Hippocampal formation (tissue), 2 donors: ENCODE data around the gene OR2A1.
"Not testable (repeated sequence)": the region's sequence is repeated elsewhere in the genome, so short reads cannot be mapped to it uniquely, and the experiment has no call there.

ENCODE experiments used
- DNase-seq, 2 donors: peaks; one replicate each; lab custom pipeline; 2025; lab: John Stamatoyannopoulos, UW

The OR2A1 gene, protein sequence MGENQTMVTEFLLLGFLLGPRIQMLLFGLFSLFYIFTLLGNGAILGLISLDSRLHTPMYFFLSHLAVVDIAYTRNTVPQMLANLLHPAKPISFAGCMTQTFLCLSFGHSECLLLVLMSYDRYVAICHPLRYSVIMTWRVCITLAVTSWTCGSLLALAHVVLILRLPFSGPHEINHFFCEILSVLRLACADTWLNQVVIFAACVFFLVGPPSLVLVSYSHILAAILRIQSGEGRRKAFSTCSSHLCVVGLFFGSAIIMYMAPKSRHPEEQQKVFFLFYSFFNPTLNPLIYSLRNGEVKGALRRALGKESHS

DNA sequence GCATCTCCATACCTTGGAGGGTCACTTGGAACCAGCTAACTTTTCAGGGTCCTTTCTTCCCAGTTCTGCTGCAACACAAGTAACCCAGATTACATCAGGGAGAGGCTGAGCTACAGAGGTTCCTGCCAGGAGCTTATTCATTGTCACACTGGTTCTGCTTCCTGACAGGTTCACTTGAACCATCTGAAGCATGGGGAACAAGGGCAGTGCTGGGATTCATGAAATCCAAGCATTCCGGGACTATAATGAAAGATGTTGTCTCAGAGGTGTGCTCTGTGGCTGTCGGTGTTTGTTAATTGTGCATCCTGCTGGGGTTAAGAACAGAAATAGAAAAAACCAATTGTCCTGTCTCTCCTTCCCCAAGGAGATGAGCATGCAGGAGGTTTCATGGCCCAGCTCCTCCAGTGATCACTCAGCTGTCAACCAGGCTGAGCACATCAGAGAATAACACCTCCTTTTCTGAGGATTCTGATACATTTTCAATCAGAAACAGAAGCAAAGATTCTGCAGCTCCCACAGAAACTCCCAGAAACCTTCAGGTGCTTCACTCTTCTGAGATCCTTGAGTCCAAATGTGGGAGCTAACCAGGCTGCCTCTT lies at the start of gene OR2A1:
Gene OR2A1, plus strand, starts transcription at position 548 of the 598 bp plus-strand sequence. CDS start 5,706 bp downstream, outside the sequence.
- DNase-seq = not testable (repeated sequence)

- DNase-seq = not testable (repeated sequence)
These were observed 47.5 kb upstream of the OR2A1 start, which contains the start of gene OR2A7 for GRCh38 chr7:144264692-144265091. Gene OR2A7, minus strand, starts transcription at chr7:144264792. Its CDS starts 5,164 bp downstream, at chr7:144259628.

DNA sequence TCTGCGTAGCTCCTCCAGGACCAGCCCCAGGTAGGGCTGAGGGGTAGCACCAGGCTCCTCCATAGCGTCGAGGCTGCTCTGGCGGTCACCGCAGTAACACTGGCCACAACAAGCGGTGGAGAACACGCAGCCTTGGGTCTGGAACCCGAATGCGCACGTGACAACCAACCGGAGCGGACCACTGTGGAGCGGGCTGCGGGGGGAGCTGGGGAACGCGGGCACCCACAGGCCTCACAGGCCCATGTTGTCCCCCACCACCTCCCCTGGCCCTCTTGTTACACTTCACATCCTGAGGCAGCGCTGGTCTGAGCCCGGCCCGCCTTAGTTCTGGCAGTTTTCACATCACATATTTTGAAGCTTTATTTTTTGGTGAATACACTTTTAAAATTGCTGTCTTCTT lies 43.0 kb upstream of the OR2A1 start, which contains the start of gene CTAGE8:
Gene CTAGE8, minus strand, starts transcription at position 101 of the 400 bp plus-strand sequence. Its CDS starts 38 bp downstream, at position 63.
- not testable (repeated sequence) for DNase-seq

GRCh38 chr7:144275281-144275680 lies 36.9 kb upstream of the OR2A1 start:
- not testable (repeated sequence) for DNase-seq

- DNase-seq = not testable (repeated sequence)
These were observed 32.2 kb upstream of the OR2A1 start for GRCh38 chr7:144280010-144280409.

DNA sequence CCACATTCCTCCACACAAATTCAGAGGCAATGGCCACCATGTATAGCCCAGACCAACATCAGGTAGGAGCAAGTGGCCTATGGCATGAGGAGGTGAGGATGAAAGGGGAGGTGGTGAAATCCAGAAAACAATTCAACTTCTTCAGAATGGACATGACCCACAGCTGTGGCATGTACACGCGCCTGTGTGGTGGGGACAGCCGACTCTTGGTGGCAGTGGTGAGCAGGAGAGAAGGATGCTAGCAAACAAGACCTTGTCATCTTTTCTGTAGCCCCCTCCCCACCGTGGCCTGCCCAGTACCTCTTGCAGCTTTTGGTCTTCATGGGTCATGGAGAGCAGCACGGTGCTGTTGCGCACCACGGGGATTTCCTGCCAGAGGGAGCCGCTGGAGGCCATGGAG lies 30.2 kb upstream of the OR2A1 start:
- not testable (repeated sequence) for DNase-seq

DNA sequence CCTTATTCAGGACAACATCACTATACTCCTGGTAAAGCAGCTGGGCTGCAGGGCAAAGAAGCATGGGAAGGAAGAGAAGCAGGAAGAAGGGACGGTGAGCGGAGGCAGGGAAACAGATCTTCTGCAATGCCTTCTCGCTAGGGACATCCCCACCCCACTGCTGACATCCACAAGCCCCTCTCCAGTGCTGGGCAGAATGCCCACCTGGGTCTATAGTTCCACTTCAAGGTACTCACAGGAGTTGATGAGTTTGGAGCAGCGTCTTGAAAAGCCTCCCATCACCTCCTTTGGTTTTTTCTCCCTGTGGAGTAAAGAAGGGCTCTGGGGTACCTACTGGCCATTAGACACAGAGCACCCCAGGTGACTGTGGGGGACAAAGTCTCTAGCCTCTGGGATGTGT lies 29.7 kb upstream of the OR2A1 start:
- not testable (repeated sequence) for DNase-seq

DNA sequence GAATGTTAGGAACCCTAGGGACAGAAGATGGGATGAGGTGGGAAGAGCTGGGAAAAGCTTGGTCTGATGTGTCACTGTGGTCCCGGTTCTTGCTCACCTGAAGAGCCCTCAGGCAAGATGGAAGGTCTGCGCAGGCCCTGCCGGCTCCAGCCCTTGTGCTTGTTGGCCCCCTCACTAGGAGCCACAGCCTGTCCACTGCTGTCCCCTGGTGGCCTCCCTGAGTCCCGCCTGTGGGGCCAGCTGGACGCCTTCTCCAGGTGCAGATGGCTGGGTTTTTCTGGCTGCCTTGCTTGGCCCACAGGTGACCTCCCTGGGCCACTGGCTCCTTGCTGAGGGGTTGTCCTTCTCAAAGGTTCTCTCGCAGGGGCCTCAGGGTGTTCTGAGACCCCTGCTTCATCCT lies 28.5 kb upstream of the OR2A1 start:
- not testable (repeated sequence) for DNase-seq

DNA sequence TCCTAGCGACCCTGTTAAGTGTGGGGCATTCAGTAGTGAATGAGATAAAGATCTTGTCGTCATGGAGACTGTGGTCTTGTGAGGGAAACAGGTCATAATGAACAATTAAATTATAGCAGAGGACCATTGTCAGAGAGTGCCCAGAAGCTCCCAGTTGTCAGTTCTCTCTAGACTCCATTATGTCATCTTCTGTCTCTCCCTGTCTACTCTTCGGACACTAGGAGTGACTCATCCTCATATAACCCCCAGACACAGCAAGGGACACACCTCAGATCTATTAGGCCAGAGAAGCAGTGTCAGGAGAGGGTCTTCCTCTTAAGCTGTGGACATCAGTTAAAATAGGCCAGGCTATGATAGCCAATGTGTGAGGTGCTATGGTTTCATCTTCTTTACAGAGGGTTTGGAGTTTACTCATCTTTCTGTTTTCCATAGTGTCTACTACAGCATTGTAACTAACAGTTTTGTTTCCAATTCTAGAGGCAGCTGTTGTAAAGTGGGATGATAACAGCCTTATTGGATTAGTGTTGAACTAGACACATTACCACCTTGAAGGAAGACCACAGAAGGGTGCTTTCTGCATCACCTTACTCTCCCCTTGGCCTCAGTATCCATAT lies 24.9 kb upstream of the OR2A1 start:
- not testable (repeated sequence) for DNase-seq

GRCh38 chr7:144291607-144292006 lies 20.6 kb upstream of the OR2A1 start:
- DNase-seq = not testable (repeated sequence)

DNA sequence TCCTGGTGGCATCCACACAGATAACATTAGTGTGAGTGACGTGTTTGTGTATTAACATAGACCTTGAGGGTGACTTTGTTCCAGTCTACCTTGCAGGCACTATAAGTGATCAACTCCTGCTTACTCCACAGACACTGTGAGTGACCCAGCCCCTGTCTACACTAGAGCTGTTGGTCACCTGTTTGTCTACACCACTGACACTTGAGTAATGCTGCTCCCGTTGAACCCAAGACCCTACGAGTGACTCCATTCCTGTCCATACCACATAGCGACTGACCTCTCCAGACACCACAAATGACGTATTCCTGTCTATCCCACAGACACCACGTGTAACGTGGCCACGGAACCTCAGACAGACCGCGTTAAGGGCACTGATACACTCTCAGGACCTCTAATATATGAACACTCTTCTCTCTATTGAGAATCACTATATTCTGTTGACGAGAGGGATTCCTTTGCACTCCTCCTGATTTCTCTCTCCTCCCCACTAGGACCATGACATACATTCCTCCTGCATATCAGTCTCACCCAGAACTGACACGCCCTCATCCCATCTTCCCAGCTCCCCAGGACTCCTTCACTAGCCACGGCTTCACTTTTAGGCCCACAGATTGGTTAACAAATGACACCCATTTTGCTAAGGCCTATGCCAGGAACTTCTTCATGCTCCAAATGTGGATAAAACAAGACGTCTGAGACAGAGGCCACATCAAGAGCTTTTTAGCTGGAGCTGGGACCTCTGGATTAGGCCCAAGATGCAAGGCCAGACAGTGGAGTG lies 19.6 kb upstream of the OR2A1 start:
- not testable (repeated sequence) for DNase-seq

DNA sequence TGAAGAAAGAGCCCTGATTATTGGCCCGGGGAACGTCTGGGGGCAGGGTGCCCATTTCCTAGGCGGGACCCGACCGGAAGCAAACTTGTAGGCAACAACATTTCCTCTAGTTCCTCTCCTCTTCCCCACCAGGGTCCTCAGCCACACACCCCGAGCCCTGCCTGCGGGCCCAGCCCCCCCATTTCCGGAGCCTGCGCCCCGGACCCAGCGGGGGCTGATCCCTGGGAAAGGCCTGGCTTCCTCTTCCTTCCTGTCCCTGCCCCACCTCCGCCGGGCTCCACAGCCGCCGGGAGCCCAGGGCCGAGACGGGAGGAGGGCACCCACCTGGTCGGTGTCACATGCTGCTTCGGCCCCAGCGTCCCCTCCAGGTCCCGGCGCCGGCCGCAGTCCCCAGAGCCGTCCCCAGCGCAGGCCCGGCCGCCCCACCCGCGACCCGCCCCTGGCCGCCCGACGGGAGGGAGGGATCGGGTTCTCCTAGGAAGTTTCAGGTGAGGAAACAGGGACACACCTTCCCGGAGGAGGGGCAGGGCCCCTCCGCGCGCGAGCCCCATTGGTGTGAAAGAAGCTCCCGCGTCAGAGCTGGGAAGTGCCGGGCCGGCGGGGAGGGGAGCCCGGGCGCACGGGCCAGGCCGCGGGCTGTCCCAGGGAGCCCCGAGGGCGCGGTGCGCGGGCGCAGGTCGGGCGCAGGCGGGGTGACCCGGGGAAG lies 18.3 kb upstream of the OR2A1 start:
- not testable (repeated sequence) for DNase-seq

- DNase-seq = not testable (repeated sequence)
These were observed 9.5 kb upstream of the OR2A1 start for GRCh38 chr7:144302578-144303303.

DNA sequence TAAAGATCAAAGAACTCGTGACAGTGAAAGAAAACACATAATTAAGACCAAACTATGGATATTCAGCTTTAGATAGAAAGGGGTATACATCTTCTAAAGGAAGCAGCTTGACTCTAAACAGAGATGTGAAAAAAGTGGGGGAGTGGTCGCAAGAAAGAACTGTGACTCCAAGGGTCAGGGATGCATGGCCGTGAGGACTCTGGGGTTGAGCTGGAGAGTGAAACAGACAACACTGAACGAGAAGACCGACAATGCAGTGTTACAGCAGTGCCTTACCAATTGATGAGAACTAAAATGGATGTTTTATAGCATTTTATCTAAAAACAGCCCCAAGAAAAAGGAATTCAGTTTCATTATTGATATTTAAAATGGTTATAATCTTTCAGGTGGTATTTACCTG lies 8.6 kb upstream of the OR2A1 start:
- DNase-seq = not testable (repeated sequence)

DNA sequence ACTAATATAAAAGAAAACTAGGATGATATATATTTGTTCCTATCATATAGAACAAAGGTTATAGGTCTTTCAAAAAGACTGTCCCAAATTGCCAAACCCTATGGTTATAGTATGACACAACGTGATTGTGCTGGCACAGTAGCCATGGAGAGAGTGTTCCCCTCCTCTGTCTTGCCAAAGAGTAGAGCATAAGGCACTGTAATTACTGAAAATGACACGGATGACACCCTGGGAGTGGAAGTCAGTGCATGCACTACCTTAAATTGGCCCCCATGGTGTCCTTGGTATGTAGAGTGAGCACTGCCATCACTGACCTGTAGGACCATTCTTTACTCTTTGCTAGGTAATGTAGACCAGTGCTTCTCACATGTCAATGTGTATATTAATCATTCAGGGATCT lies 7.1 kb upstream of the OR2A1 start:
- not testable (repeated sequence) for DNase-seq

GRCh38 chr7:144309702-144310101 lies 2.5 kb upstream of the OR2A1 start:
- DNase-seq = not testable (repeated sequence)

DNA sequence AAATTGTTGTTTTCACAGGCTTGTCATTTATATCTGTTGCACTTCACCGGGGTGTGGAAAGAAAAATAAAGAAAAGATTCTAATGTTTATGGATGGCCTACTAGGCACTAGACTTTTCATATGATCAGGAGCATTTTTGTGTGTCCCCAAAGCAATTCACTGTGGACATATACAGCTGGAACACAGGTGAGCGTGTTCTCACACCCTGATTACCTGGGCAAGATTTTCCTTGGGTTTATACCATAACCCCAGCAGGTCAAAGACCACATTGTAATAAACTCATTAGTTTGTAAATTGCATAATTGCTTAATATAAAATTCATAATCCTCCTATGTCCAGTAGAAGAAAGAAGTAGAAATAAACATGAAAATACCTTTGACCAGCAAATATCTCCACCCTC lies 1.0 kb upstream of the OR2A1 start:
- DNase-seq = not testable (repeated sequence)

DNA sequence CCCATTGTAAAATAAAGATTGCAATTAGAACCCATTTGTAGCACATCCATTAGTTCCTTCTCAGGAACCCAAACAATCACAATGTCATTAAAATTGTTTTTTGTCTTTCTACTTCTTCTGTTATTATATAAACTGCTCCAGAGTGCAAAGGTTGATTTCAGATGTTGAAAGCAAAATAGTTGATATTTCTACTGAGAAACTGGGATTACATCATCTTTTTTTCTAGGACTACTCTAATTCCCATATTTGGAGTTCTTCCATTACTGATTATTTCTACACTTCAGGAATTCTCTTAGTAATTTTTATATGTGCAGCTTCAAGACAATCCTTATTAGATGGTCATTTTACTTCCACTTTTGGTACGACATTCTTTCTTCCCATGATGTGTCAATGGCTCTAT lies 5.3 kb downstream of the OR2A1 start:
- not testable (repeated sequence) for DNase-seq

GRCh38 chr7:144319547-144319946 lies 7.3 kb downstream of the OR2A1 start:
- not testable (repeated sequence) for DNase-seq

- not testable (repeated sequence) for DNase-seq
These were observed 9.5 kb downstream of the OR2A1 start for GRCh38 chr7:144321677-144322206.
